K562 (cell line): ENCODE measurements around the gene UBR4. TPM values are rescaled to one million over a fixed set of nuclear protein-coding genes. Genes with fewer than 3 reads are reported as not detected.

ENCODE experiments used
- CC2D1A ChIP-seq: fragments of 450-650 bp; IDR thresholded peaks from 2 replicates; pipeline ENCODE4 v1.6.1; 2017; ENCODE audit warnings: mild to moderate bottlenecking
- ELF4 ChIP-seq: fragments of 450-650 bp; formaldehyde crosslinking; IDR thresholded peaks from 2 replicates; pipeline ENCODE4 v1.4.0; 2022; ENCODE audit warnings: missing genetic modification characterization
- FOXA3 ChIP-seq, 2 experiments: fragments of 450-650 bp in 1 of 2; sonication (generic) in 1 of 2; formaldehyde crosslinking; IDR thresholded peaks in 1 of 2; conservative IDR thresholded peaks in 1 of 2; 2 replicates each; pipeline versions ENCODE4 v1.4.0 to v1.8.0; 2020 to 2022; ENCODE audit warnings: mild to moderate bottlenecking in 2 of 2, missing genetic modification reagents in 1 of 2
- HEY1 ChIP-seq: fragments of 250-450 bp; sonication (Bioruptor Pico); IDR thresholded peaks from 2 replicates; pipeline ENCODE4 v1.5.0; 2020; ENCODE audit warnings: mild to moderate bottlenecking, moderate library complexity, borderline replicate concordance
- JUND ChIP-seq, 2 experiments: IDR thresholded peaks; 2 replicates in 1 of 2; 3 replicates in 1 of 2; pipeline ENCODE4 v1.6.1; 2011; ENCODE audit warnings: borderline replicate concordance in 2 of 2, low read depth in 2 of 2, low read length in 2 of 2, improper control_type of control experiment in 1 of 2, missing biosample characterization in 1 of 2, missing genetic modification characterization in 1 of 2, missing genetic modification reagents in 1 of 2
- MCM2 ChIP-seq: fragments of 450-650 bp; IDR thresholded peaks from 2 replicates; pipeline ENCODE4 v1.6.1; 2017; ENCODE audit warnings: low read depth, mild to moderate bottlenecking
- MTF1 ChIP-seq: fragments of 250-450 bp; sonication (Bioruptor Pico); IDR thresholded peaks from 2 replicates; pipeline ENCODE4 v1.9.0; 2021; ENCODE audit warnings: moderate library complexity, mild to moderate bottlenecking, inconsistent platforms, borderline replicate concordance
- PKNOX1 ChIP-seq: fragments of 450-650 bp; IDR thresholded peaks from 2 replicates; pipeline ENCODE4 v1.6.1; 2016
- POLR2B ChIP-seq: fragments of 450-650 bp; IDR thresholded peaks from 2 replicates; pipeline ENCODE4 v1.6.1; 2018; ENCODE audit warnings: low read depth; ENCODE audit not compliant: partially characterized antibody
- RAD21 ChIP-seq, 2 experiments: fragments of 250-450 bp in 1 of 2; fragments of 450-650 bp in 1 of 2; sonication (Bioruptor Pico) in 1 of 2; formaldehyde crosslinking in 1 of 2; IDR thresholded peaks in 1 of 2; conservative IDR thresholded peaks in 1 of 2; 2 replicates each; pipeline versions ENCODE4 v1.4.0 to v1.8.0; 2020 to 2022; ENCODE audit warnings: mild to moderate bottlenecking in 2 of 2, moderate library complexity in 1 of 2
- STAG1 ChIP-seq: sonication (generic); formaldehyde crosslinking; IDR thresholded peaks from 2 replicates; pipeline ENCODE4 v1.5.0; 2020; ENCODE audit warnings: missing genetic modification reagents, borderline replicate concordance
- TAF15 ChIP-seq: fragments of 200-400 bp; formaldehyde crosslinking; IDR thresholded peaks from 2 replicates; pipeline ENCODE4 v1.6.1; 2017; ENCODE audit warnings: mild to moderate bottlenecking, low read depth, low read length, moderate library complexity
- TAL1 ChIP-seq: fragments of 450-650 bp; IDR thresholded peaks from 2 replicates; pipeline ENCODE4 v1.6.1; 2016; ENCODE audit warnings: mild to moderate bottlenecking
- THRB ChIP-seq: fragments of 450-650 bp; formaldehyde crosslinking; conservative IDR thresholded peaks from 2 replicates; pipeline ENCODE4 v1.4.0; 2022; ENCODE audit warnings: mild to moderate bottlenecking, missing genetic modification characterization
- TSC22D4 ChIP-seq: fragments of 450-650 bp; IDR thresholded peaks from 2 replicates; pipeline ENCODE4 v1.6.1; 2016; ENCODE audit warnings: missing genetic modification characterization, missing biosample characterization, control low read depth
- ZBTB17 ChIP-seq: fragments of 450-650 bp; formaldehyde crosslinking; IDR thresholded peaks from 2 replicates; pipeline ENCODE4 v1.4.0; 2020; ENCODE audit warnings: mild to moderate bottlenecking
- ZC3H4 ChIP-seq: sonication (generic); formaldehyde crosslinking; IDR thresholded peaks from 2 replicates; pipeline ENCODE4 v1.9.0; 2021; ENCODE audit warnings: missing genetic modification reagents, borderline replicate concordance
- ZNF436 ChIP-seq: fragments of 250-450, 450-650 bp; sonication (Bioruptor Pico); formaldehyde crosslinking; IDR thresholded peaks from 2 replicates; pipeline ENCODE4 v1.7.0; 2020; ENCODE audit warnings: mild to moderate bottlenecking
- ZNF551 ChIP-seq: fragments of 250-450 bp; sonication (Bioruptor Pico); IDR thresholded peaks from 2 replicates; pipeline ENCODE4 v1.5.0; 2021; ENCODE audit warnings: mild to moderate bottlenecking, moderate library complexity
- ZNF780A ChIP-seq: fragments of 250-450 bp; sonication (Bioruptor Pico); IDR thresholded peaks from 2 replicates; pipeline ENCODE4 v1.5.0; 2021; ENCODE audit warnings: mild to moderate bottlenecking
- polyA plus RNA-seq, 8 experiments: library from polyadenylated mRNA; depleted of rRNA in 4 of 8; stranded (reverse) in 5 of 8; unstranded in 3 of 8; fragments of >200 nt; fragmentation: Nextera tagmentation in 2 of 8; fragmentation: Illumina TruSeq in 1 of 8; extraction: Ambion mirVana in 2 of 8; extraction: Trizol in 1 of 8; gene quantifications; 2 replicates each; pipeline versions ENCODE4 v1.2.1 to v1.2.3, GENCODE V29; 2011 to 2014; ENCODE audit warnings: inconsistent platforms in 1 of 8, missing spikeins in 1 of 8
- total RNA-seq, 7 experiments: library from RNA; depleted of rRNA in 6 of 7; stranded (reverse); fragments of >200 nt in 6 of 7; fragmentation: Illumina TruSeq in 2 of 7; extraction: Trizol in 2 of 7; gene quantifications; 2 replicates each; pipeline versions ENCODE4 v1.2.1 to v1.2.3, GENCODE V29; 2011 to 2021; ENCODE audit warnings: low replicate concordance in 1 of 7
- TF ChIP-seq, protein P1 (sequence below): fragments of 250-450 bp; sonication (Bioruptor Pico); IDR thresholded peaks from 2 replicates; pipeline ENCODE4 v1.8.0; 2022; ENCODE audit warnings: inconsistent platforms

Gene UBR4
- total and polyA plus RNA-seq, 9 of the 15 experiments (the other 6 are each of a cell fraction or from before 2014, with no cell fraction given) = 55.4 to 277 (median 123) TPM

- peak; percentile 42 for TF ChIP-seq POLR2B
- no peak for TF ChIP-seq TAL1
- TF ChIP-seq PKNOX1 = peak; percentile 42; the same call in 1 of the 2 replicates
- no peak for TF ChIP-seq MTF1 (CRISPR knock-in tag)
- TF ChIP-seq, protein P1, sequence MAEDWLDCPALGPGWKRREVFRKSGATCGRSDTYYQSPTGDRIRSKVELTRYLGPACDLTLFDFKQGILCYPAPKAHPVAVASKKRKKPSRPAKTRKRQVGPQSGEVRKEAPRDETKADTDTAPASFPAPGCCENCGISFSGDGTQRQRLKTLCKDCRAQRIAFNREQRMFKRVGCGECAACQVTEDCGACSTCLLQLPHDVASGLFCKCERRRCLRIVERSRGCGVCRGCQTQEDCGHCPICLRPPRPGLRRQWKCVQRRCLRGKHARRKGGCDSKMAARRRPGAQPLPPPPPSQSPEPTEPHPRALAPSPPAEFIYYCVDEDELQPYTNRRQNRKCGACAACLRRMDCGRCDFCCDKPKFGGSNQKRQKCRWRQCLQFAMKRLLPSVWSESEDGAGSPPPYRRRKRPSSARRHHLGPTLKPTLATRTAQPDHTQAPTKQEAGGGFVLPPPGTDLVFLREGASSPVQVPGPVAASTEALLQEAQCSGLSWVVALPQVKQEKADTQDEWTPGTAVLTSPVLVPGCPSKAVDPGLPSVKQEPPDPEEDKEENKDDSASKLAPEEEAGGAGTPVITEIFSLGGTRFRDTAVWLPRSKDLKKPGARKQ = 0 out of 2 replicates have a peak, but pooled peaks have one; percentile 52
- no peak for TF ChIP-seq ZNF780A (CRISPR knock-in tag)
- peak; percentile 54 for TF ChIP-seq ELF4 (CRISPR knock-in tag)
- no peak for TF ChIP-seq RAD21 (CRISPR knock-in tag; conservative IDR thresholded peaks at IDR 0.05 in 1 of 2, IDR thresholded peaks at IDR 0.05 in 1 of 2)
- TF ChIP-seq MCM2 = no peak
- TF ChIP-seq ZNF436 (CRISPR knock-in tag) = no peak
- no peak for TF ChIP-seq TSC22D4 (tag)
- TF ChIP-seq CC2D1A = no peak
- TF ChIP-seq JUND (IDR thresholded peaks at IDR 0.05; ENCODE audit: borderline replicate concordance, low read depth, low read length) = peak; percentile 97
- TF ChIP-seq JUND (tag; IDR thresholded peaks at IDR 0.05; ENCODE audit: borderline replicate concordance, low read depth, low read length) = peak; percentile 97; the same call in 2 of the 3 replicates
- TF ChIP-seq ZNF551 = no peak
- no peak for TF ChIP-seq TAF15
- peak; percentile 74 for TF ChIP-seq THRB (CRISPR knock-in tag)
- TF ChIP-seq ZC3H4 (CRISPR knock-in tag) = no peak
- no peak for TF ChIP-seq STAG1 (CRISPR knock-in tag)
- 0 out of 4 replicates have a peak, but pooled peaks of 1 of the 2 experiments have one; percentile 23 for TF ChIP-seq FOXA3 (CRISPR knock-in tag; conservative IDR thresholded peaks at IDR 0.05 in 1 of 2, IDR thresholded peaks at IDR 0.05 in 1 of 2)
- TF ChIP-seq HEY1 (CRISPR knock-in tag) = no peak
- no peak for TF ChIP-seq ZBTB17
These were observed 128.7 kb downstream of the UBR4 start (continued) for GRCh38 chr1:19081218-19081893.
